HL-60 (cell line): ENCODE data around the gene IKZF3.
"Not testable (repeated sequence)": the region's sequence is repeated elsewhere in the genome, so short reads cannot be mapped to it uniquely, and the experiment has no call there.

ENCODE experiments used
- DNase-seq, 2 experiments: peaks; one replicate each; pipeline ENCODE4 v3.0.0-alpha.2; 2010 to 2020; ENCODE audit warnings: low read depth in 1 of 2, low spot score in 1 of 2
- H3K27ac ChIP-seq: fragments of 250-450 bp; sonication (Bioruptor Pico); replicated peaks from 2 replicates; pipeline ENCODE4 v1.5.1; 2020; ENCODE audit warnings: mild to moderate bottlenecking, moderate library complexity
- H3K27me3 ChIP-seq: fragments of 250-450 bp; sonication (Bioruptor Pico); 2 replicates; pipeline ENCODE4 v1.5.1; 2021; ENCODE audit warnings: mild to moderate bottlenecking, moderate library complexity; ENCODE audit not compliant: insufficient read depth, poor library complexity, severe bottlenecking
- H3K4me3 ChIP-seq: replicated peaks from 2 replicates; pipeline ENCODE4 v1.5.1; 2011; ENCODE audit warnings: mild to moderate bottlenecking, control low read depth, low read length; ENCODE audit not compliant: insufficient read depth
- GABPA ChIP-seq: IDR thresholded peaks from 2 replicates; pipeline ENCODE4 v1.6.1; 2012; ENCODE audit warnings: low read depth
- POLR2AphosphoS5 ChIP-seq: IDR thresholded peaks from 2 replicates; pipeline ENCODE4 v1.6.1; 2012; ENCODE audit warnings: low read depth
- SPI1 ChIP-seq: IDR thresholded peaks from 2 replicates; pipeline ENCODE4 v1.6.1; 2012; ENCODE audit warnings: low read depth, mild to moderate bottlenecking, borderline replicate concordance
- TF ChIP-seq, protein P1 (sequence below): IDR thresholded peaks from 2 replicates; pipeline ENCODE4 v1.6.1; 2012; ENCODE audit warnings: low read depth; ENCODE audit not compliant: insufficient replicate concordance
- TF ChIP-seq, protein P2 (sequence below): IDR thresholded peaks from one replicate; pipeline ENCODE4 v1.5.1; 2011; ENCODE audit warnings: low read length, control low read depth, inconsistent platforms; ENCODE audit not compliant: insufficient read depth

Gene IKZF3

DNA sequence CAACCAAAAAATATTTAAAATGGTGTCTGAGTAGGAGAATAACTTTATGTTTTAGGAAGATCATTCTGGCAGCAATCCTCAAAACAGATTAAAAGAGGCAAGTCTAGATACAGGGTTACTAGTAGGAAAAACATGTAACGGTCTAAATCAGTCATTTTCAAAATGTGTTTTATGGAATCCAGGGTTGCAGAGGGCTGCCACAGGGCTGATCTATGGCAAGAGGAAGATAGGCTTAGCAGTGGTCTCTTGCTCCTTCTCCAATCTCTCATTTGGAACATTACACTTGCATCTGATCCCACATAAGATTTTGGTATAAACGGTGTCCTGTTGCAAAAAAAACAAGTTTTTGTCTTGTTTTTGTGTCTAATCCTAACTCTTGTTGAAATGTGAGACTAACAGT, 9.2 kb downstream of the IKZF3 start:
- no peak overlapping the region for H3K27ac ChIP-seq
- no peak overlapping the region for H3K4me3 ChIP-seq
- TF ChIP-seq, protein P1, sequence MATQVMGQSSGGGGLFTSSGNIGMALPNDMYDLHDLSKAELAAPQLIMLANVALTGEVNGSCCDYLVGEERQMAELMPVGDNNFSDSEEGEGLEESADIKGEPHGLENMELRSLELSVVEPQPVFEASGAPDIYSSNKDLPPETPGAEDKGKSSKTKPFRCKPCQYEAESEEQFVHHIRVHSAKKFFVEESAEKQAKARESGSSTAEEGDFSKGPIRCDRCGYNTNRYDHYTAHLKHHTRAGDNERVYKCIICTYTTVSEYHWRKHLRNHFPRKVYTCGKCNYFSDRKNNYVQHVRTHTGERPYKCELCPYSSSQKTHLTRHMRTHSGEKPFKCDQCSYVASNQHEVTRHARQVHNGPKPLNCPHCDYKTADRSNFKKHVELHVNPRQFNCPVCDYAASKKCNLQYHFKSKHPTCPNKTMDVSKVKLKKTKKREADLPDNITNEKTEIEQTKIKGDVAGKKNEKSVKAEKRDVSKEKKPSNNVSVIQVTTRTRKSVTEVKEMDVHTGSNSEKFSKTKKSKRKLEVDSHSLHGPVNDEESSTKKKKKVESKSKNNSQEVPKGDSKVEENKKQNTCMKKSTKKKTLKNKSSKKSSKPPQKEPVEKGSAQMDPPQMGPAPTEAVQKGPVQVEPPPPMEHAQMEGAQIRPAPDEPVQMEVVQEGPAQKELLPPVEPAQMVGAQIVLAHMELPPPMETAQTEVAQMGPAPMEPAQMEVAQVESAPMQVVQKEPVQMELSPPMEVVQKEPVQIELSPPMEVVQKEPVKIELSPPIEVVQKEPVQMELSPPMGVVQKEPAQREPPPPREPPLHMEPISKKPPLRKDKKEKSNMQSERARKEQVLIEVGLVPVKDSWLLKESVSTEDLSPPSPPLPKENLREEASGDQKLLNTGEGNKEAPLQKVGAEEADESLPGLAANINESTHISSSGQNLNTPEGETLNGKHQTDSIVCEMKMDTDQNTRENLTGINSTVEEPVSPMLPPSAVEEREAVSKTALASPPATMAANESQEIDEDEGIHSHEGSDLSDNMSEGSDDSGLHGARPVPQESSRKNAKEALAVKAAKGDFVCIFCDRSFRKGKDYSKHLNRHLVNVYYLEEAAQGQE: no peak
- TF ChIP-seq GABPA (no peak), SPI1 (no peak), POLR2AphosphoS5 (no peak)
- TF ChIP-seq, protein P2, sequence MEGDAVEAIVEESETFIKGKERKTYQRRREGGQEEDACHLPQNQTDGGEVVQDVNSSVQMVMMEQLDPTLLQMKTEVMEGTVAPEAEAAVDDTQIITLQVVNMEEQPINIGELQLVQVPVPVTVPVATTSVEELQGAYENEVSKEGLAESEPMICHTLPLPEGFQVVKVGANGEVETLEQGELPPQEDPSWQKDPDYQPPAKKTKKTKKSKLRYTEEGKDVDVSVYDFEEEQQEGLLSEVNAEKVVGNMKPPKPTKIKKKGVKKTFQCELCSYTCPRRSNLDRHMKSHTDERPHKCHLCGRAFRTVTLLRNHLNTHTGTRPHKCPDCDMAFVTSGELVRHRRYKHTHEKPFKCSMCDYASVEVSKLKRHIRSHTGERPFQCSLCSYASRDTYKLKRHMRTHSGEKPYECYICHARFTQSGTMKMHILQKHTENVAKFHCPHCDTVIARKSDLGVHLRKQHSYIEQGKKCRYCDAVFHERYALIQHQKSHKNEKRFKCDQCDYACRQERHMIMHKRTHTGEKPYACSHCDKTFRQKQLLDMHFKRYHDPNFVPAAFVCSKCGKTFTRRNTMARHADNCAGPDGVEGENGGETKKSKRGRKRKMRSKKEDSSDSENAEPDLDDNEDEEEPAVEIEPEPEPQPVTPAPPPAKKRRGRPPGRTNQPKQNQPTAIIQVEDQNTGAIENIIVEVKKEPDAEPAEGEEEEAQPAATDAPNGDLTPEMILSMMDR: no peak
- no peaks in the 10 kb centered on the region for H3K27me3 ChIP-seq
- no peak for DNase-seq

DNA sequence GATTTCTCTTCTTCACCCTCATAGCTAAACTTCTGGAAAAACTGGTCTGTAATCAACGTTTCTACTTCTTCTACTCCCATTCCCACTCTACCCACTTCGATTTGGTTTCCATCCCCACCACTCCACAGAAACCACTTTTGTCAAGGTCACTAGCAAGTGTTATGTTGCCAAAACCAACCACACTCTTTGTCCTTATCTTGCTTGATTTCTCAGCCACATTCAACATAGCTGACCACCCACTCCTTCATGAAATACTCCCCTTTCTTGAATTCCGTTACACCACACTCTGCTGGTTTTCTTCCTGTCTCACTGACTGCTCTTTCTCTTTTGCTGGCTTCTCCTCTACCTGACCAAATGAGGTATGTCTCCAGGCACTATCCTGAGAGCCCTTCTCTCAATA, 11.9 kb downstream of the IKZF3 start:
- DNase-seq: no peak
- Histone ChIP-seq H3K27me3 (no peaks in the 10 kb centered on the region), H3K4me3 (no peak overlapping the region), H3K27ac (no peak overlapping the region)
- TF ChIP-seq, protein P1: no peak
- TF ChIP-seq, protein P2: no peak
- no peak for TF ChIP-seq GABPA
- no peak for TF ChIP-seq POLR2AphosphoS5
- no peak for TF ChIP-seq SPI1

DNA sequence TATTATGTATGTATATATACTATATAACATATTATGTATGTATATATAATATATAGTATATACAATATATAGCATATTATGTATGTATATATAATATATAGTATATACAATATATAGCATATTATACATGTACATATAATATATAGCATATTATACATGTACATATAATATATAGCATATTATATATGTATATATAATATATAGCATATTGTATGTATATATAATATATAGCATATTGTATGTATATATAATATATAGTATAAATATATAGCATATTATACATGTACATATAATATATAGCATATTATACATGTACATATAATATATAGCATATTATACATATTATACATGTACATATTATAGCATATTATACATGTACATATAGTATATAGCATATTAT, 13.9 kb downstream of the IKZF3 start:
- not testable (repeated sequence) for H3K27ac ChIP-seq, H3K4me3 ChIP-seq, DNase-seq, H3K27me3 ChIP-seq

DNA sequence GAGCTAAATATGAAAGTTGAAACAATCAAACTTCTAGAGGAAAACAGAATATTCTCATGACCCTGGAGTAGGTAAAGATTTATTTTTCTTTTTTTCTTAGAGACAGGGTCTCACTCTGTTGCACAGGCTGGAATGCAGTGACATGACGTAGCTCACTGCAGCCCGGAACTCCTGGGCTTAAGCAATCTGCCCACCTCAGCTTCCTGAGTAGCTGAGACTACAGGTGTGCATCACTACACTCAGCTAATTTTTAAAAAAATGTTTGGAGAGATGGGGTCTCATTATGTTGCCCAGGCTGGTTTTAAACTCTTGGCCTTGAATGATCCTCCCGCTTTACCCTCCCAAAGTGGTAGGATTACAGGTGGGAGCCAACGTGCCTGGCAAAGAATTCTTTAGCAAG, 15.5 kb downstream of the IKZF3 start:
- H3K4me3 ChIP-seq: no peak overlapping the region
- H3K27me3 ChIP-seq: no peaks in the 10 kb centered on the region
- no peak for DNase-seq
- 0 out of 2 replicates have a peak overlapping the region, but pooled peaks have one; percentile 3 for H3K27ac ChIP-seq
- TF ChIP-seq POLR2AphosphoS5: no peak
- TF ChIP-seq GABPA: no peak
- TF ChIP-seq SPI1: no peak
- TF ChIP-seq, protein P1: no peak
- TF ChIP-seq, protein P2: no peak
